Activated T-cell treated with anti-CD3 and anti-CD28 coated beads, Interleukin-2, amount 50 U/mL, for 48 hours (primary cell): Measurements from ENCODE around the gene FSTL4.

Experiments used
- DNase-seq, 2 experiments: peaks; one replicate each; pipeline ENCODE4 v3.0.0-alpha.2; 2020

Gene FSTL4

DNA sequence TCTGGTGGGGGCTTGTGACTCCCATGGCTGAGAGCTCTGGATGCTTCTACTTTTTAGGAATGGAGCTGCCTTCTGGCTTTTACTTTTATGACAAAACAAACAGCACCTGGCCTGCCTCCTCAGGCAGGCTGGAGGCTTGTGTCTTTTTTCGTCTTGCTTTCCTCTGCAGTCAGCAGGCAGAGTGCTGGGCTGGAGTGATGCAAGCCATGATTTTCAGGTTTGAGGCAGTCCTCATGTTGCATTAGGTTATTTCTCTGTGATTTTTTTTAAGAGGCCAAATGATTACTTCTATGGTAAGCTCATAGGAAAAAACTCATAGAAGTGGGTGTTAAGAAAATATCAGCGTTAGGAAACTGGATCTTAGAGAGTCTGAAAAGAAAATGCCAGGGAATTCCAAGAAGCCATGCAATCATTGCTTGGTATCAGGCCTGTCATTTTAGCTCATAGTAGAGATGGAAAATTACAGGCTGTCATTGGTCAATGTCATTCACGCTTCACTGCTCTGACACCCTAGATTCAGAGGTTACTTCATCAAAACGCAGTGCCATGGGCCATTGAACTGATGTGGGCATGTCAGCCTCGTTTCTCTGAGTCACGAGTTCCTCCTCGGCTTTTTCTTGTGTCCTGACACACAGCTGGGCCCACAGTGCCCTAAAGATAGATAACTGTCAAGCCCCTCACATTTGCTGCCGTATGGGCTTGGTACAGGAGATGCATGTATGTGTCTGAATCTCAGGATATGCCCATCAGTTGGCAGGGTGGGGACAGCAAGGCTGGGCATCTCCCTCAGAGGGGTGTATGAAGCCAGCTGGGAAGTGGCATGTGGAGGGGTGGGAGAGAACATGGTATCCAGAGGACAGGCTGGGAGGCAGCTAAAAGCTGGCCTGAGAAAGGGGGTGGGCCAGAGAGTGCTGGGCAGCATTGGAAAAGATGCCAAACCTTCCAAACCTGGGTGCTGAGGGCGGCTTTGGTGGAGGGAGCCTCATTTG, 408.7 kb downstream of the FSTL4 start:
- no peak for DNase-seq

DNA sequence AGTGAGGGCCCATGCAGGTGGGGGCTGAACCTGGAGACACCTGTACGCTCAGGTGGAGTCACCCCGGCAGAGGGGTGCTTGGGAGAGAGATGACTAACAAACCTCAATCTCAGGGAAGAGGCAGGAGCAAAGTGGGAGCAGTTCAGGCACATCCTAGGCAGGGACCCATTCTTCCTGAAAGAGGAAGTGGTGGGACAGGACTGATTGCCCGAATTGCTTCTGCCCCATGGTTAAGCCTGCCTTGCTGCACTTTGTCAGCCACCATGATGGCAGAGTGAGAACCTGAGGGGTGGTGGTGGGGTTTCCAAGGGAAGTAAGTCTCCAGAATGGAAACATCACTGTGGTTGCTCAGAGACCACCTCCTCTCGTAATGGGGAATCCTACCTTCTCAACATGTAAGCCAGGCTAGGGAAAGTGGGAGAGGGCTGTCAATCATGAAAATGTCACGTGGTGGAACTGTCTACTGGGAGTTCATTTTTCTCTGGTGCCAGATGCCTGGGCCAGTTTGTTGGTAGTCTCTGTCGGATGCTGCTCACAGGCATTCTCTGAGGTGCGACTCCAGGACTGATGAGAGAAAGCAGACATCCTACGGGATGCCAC, 410.2 kb downstream of the FSTL4 start:
- DNase-seq: no peak

GRCh38 chr5:133201310-133201709, 411.0 kb downstream of the FSTL4 start:
- DNase-seq: no peak

DNA sequence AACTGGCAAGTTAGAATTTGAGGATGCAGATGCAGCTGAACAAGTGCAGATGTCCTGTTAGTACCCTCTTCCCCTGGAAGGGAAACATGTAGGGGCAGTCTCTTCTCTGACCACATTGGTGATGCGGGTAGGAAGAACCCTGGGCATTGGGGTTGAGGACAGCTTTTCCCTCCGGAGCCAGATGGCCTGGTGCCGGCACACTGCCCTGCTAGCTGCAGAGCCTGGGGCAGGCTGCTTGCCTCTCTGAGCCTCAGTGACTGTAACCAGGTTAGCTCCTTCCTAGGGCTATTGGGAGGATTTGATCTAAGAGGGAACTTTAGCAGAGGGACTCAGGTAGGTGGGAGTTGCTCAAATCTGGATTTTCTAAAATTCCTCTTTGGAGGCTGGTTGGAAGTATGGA, 412.1 kb downstream of the FSTL4 start:
- no peak for DNase-seq

DNA sequence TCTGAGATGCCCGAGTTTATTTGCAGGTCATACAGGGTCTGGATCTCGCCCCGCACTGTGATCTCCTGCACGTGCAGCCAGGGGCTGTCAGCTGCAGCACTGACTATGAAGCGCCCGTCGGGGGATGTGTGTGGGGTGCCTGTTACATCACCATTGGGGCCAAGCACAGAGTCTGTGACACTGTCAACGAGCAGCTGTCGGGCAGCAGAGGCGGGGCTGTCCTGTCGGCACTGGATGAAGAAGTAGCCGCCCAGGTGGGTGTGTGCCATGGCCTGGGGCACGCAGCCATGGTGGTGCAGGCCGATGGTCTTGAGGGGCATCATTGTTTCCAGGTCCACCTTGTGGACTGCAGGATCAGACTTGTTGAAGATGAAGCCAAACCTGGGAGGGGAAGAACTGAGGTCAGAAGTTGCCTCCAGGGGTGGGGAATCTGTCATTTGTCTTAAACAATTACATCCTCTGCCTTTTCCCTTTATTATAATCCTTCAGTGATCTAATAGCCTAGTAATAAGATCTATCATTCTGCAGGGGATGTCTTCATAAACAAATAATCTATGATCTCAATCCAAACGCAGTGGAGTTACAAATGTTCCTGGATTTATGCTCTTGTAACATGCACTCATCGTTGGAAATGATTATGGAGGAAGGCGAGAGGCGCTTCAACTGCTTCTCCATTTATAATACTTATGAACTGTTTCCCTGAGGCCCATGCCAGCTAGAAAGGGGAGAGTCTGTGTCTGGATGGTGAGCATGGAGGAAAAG, 412.7 kb downstream of the FSTL4 start:
- DNase-seq: no peak

- DNase-seq: no peak
Measured at GRCh38 chr5:133198511-133198910, 413.8 kb downstream of the FSTL4 start.

GRCh38 chr5:133196441-133197085, 415.8 kb downstream of the FSTL4 start:
- DNase-seq: no peak

DNA sequence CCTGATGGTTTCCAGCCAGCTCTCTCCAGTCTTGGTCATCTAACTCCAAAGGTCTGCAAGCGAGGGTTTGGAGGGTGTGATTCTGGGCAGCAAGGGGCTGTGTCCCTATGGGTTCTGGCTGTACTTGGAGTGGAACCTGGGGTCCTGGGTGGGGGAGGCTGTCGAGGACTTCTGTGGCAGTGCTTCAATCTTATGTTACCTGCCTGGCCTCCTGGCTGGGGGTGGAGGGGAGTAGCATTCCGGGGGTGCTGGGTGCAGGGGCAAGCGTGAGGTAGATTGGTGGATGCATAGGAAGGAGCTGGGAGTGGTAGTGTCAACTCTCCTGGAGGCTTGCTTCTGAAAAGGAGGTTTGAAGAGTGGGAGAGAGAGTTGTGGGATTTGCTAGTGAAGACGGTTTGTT, 417.1 kb downstream of the FSTL4 start:
- DNase-seq: no peak

DNA sequence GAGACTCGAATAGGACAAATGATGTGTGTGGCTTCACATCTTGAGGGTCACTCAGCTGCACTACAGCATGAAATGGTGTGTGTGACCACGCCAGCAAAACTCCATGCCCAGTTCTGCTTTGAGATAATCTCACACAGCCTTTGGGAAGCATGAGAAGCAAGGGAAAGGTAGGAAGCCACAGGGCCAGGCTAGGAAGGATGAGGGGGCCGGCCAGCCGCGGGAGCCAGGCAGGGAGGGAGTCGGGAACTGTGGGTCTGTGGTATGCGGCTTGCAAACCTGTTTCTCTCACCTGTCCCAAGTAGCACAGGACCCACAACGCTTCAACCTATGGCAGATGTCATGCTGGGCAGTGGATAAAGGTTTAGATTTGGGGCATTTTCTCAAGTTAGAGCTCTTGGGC, 418.5 kb downstream of the FSTL4 start:
- no peak for DNase-seq

DNA sequence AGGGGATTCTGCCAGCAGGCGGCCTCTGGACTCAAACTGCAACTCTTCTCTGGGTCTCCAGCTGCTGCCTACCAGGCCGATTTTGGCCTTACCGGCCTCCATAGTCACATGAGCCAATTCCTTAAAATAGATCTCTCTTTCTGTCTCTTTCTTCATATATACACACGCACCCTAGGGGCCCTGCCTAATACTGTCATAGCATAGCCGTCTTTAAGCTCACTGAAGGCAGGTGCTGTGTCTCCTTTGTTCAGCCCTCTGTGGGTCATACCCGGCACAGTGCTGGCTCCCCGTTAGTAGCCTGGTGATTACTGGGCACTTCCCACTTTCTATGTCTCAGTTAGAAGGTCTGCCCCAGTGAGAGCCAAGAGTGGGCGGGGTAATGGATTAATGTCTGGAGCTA, 419.6 kb downstream of the FSTL4 start:
- no peak for DNase-seq

DNA sequence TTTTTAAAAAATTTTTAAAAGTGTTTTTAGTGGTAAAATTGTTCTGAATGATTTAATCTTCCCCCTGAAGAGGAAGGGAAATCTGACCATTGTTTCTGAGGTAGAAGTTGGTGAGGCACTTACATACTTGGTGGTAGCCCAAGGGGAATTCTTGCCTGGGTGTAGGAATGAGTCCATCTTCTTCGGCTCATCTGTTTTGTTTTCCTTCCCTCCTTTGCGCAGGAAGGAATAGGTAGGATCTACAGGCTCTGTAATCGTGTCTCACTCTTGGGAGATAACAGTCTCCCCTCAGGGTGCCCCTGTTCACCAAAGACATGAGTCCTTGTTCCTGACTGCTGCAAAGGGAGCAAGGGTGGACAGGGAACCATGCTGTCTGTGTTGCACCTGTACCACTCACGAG, 422.5 kb downstream of the FSTL4 start:
- DNase-seq: no peak

DNA sequence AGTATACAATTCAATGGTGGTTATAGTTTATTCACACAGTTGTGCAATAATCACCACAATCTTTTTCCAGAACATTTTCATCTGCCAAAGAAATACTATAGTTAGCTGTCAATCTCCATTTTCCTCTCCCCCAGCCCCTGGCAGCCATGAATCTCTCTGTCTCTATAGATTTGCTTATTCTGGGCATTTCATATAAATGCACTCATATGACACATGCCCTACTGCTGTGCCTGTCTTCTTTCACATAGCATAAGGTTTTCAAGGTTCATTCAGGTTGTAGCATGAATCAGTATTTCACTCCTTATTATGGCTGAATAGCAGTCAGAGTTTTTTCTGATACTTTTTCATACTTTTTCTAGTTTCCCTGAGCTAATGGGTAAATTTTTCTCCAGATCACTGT, 432.9 kb downstream of the FSTL4 start:
- no peak for DNase-seq

DNA sequence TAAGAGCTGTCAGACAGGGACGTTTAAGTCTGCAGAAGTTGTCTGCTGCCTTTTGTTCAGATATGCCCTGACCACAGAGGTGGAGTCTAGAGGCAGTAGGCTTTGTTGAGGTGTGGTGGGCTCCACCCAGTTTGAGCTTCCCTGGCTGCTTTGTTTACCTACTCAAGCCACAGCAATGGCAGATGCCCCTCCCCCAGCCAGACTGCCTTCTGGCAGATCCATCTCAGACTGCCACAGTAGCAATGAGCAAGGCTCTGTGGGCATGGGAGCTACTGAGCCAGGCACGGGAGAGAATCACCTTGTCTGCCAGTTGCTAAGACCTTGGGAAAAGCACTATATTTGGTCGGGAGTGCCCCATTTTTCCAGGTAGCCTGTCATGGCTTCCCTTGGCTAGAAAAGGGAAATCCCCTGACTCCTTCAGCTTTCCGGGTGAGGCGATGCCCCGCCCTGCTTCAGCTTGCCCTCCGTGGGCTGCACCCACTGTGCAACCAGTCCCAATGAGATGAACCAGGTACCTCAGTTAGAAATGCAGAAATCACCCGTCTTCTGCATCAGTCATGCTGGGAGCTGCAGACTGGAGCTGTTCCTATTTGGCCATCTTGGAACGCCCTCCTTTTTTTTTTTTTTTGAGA, 441.5 kb downstream of the FSTL4 start:
- peak; percentile 37 to 48 for DNase-seq

DNA sequence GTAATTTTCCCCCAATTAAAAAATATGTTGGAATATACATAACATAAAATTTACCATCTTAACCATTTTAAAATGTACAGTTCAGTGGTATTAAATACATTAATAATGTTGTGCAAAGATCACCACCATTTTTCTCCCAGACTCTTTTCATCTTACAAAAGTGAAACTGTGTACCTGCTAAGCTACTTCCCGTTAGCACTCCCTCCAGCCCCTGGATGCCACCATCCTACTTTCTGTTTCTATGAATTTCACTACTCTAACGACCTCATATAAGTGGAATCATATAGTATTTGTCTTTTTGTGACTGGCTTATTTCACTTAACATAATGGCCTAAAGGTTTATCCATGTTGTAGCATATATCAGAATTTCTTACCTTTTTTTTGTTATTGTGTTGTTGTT, 447.6 kb downstream of the FSTL4 start:
- DNase-seq: no peak

GRCh38 chr5:133163839-133164238, 448.5 kb downstream of the FSTL4 start:
- no peak for DNase-seq

DNA sequence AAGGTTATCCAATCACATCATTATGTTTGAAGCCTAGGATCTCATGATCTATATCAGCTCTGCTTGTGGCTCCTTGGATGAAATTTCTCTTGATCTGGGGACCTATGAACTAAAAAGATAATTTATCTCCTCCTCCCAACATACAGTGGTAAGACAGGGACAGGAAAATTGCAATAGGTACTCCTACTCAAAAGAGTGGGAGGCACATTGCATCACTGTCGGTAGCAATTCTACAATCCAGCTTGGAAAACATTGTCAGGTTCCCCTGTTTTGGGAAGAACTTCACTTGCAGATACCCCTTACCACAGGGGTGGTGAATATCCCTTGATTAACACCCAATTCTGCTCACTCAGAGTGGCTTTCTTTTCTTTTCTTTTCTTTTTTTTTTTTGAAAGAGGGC, 452.8 kb downstream of the FSTL4 start:
- no peak for DNase-seq

GRCh38 chr5:133155326-133155969, 456.9 kb downstream of the FSTL4 start:
- DNase-seq: no peak

GRCh38 chr5:133154274-133155075, 457.9 kb downstream of the FSTL4 start:
- no peak for DNase-seq

- DNase-seq: no peak
Measured at GRCh38 chr5:133150909-133151544, 461.3 kb downstream of the FSTL4 start.

DNA sequence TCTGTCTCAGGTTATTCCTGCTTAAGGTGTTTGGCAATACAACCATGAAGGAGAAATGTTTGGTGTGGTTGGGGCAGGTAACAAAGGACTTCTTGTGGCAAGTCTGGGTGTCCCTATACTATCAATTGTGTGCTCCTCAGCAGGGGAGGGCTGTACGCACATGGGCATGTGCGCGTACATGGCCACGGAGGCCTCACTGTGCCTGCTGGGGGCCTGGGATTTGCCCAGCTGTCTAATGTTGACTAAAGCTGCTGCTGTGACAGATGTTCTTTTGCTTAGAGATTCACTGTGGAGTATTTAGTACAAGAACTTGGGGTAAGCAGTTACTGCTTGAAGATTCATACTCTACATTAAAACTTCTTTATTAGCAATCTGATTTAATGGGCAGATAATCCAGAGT, 463.0 kb downstream of the FSTL4 start:
- DNase-seq: no peak
